Heart left ventricle (tissue), 13 donors: ENCODE results near the gene TRPM7.

ENCODE experiments used
- POLR2A ChIP-seq, 2 donors: fragments of 450-650 bp; IDR thresholded peaks; one replicate each; pipeline ENCODE4 v1.6.1; 2017; ENCODE audit warnings: antibody characterized with exemption in 2 of 2, mild to moderate bottlenecking in 2 of 2, moderate library complexity in 2 of 2
- TF ChIP-seq, protein P1 (sequence below), 12 donors: fragments of 200-600 bp; sonication (generic) in 4 of 12; IDR thresholded peaks; one replicate each; pipeline versions ENCODE4 v1.5.0 to v1.8.0; 2018 to 2022; ENCODE audit warnings: antibody characterized with exemption in 12 of 12, mild to moderate bottlenecking in 5 of 12
- donor health status: ischemic (EF 13 %, LVEDD 7.1; RV severe dilation, severe dysfunction).
- donor health status: DM: no; HTN: yes; CAD: no.
- donor health status: DM: no; HTN: no; CAD: no.
- donor health status: ischemic (EF 25% LVEDD 6.9; RV normal size, moderate dysfunction).
- donor health status: ischemic (EF 25% LVEDD 5.7; RV mildly dilated, moderate dysfunction).
- donor health status: ischemic (EF 35%, LVEDD 5.7; RV mildly dilated, moderate dysfunction).
- donor health status: nonischemic (EF 11% LVEDD 7.7; RV severe dilation, severe dysfunction).
- donor health status: DM: yes; HTN: yes; CAD: no.
- donor health status: PGD.
- donor health status: ischemic (EF 29% LVEDD 5.4; RV normal size, mild dysfunction).
- donor health status: nonischemic (EF 23%, LVEDD 6.1; RV moderate dilation, normal function).

DNA sequence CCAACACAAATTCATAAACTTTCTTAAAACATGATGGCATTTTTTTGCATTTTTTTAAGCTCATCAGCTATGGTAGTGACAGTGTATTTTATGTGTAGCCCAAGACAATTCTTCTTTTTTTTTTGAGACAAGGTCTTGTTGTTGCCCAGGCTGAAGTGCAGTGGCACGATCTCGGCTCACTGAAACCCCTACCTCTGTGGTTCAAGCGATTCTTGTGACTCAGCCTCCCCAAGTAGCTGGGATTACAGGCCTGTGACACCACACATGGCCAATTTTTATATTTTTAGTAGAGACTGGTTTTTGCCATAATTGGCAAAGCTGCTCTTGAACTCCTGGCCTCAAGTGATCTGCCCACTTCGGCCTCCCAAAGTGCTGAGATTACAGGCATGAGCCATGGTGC is 122.8 kb downstream of the TRPM7 start:
- TF ChIP-seq, protein P1, sequence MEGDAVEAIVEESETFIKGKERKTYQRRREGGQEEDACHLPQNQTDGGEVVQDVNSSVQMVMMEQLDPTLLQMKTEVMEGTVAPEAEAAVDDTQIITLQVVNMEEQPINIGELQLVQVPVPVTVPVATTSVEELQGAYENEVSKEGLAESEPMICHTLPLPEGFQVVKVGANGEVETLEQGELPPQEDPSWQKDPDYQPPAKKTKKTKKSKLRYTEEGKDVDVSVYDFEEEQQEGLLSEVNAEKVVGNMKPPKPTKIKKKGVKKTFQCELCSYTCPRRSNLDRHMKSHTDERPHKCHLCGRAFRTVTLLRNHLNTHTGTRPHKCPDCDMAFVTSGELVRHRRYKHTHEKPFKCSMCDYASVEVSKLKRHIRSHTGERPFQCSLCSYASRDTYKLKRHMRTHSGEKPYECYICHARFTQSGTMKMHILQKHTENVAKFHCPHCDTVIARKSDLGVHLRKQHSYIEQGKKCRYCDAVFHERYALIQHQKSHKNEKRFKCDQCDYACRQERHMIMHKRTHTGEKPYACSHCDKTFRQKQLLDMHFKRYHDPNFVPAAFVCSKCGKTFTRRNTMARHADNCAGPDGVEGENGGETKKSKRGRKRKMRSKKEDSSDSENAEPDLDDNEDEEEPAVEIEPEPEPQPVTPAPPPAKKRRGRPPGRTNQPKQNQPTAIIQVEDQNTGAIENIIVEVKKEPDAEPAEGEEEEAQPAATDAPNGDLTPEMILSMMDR (IDR thresholded peaks at IDR 0.05): no peak
- no peak for TF ChIP-seq POLR2A (IDR thresholded peaks at IDR 0.05)
